ENCODE measurements around the gene DTNBP1. TPM values are rescaled to one million over a fixed set of nuclear protein-coding genes. Genes with fewer than 3 reads are reported as not detected.
"Not testable (repeated sequence)": the region's sequence is repeated elsewhere in the genome, so short reads cannot be mapped to it uniquely, and the experiment has no call there.

DTNBP1 gene
- total and polyA plus RNA-seq, 11 donors, result 7.0 to 38.4 (median 18.5) TPM

DNA sequence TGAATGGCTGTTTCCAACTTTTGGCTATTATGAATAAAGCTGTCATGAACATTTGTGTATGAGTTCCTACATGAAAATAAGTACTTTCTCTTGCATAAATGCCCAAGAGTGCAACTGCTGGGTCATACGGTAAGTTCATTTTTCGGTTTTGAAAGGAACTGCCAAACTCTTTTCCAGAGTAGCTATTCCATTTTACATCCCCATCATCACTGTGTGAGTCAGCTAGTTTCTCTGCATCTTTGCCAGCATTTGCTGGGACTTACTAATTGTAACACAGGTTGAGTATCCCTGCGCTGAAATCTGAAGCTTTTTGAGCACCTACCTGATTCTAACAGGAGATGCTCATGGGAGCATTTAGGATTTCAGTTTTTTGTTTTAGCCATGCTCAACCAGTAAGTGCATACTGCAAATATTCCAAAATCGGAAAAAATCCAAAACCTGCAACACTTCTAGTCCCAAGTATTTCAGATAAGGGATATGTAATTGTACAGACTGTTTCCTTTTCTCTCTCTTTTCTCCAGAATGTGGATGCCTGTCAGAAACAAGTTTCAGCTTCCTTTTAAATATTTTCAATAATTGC lies 118.4 kb downstream of the DTNBP1 start:
- TF ChIP-seq, protein P1, sequence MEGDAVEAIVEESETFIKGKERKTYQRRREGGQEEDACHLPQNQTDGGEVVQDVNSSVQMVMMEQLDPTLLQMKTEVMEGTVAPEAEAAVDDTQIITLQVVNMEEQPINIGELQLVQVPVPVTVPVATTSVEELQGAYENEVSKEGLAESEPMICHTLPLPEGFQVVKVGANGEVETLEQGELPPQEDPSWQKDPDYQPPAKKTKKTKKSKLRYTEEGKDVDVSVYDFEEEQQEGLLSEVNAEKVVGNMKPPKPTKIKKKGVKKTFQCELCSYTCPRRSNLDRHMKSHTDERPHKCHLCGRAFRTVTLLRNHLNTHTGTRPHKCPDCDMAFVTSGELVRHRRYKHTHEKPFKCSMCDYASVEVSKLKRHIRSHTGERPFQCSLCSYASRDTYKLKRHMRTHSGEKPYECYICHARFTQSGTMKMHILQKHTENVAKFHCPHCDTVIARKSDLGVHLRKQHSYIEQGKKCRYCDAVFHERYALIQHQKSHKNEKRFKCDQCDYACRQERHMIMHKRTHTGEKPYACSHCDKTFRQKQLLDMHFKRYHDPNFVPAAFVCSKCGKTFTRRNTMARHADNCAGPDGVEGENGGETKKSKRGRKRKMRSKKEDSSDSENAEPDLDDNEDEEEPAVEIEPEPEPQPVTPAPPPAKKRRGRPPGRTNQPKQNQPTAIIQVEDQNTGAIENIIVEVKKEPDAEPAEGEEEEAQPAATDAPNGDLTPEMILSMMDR (IDR thresholded peaks at IDR 0.05), result no peak
- no peak for TF ChIP-seq POLR2A (IDR thresholded peaks at IDR 0.05)
- WGBS, 4 donors, result 82 to 88% (median 85%) methylated on average over 4 of the region's 4 CpGs
- Histone ChIP-seq H3K36me3 (no peaks in the 10 kb centered on the region), H3K4me3 (no peak overlapping the region), H3K27me3 (no peaks in the 10 kb centered on the region), H3K27ac (peak overlapping the region in 1 of 12 donors; percentile 43), H3K9me3 (peaks cover 0 to 9% (median 0%) of the 10 kb centered on the region in 12 donors), H3K4me1 (peaks cover 0 to 21% (median 0%) of the 10 kb centered on the region in 12 donors)
- intact Hi-C loops (cut with DNase I), result loop anchor here in 1 of 10 donors (5.0 kb wide), 1 partner anchor 63 kb away; no protein-coding TSS in a partner anchor
- no peak for DNase-seq
- ATAC-seq, result no peak

DNA sequence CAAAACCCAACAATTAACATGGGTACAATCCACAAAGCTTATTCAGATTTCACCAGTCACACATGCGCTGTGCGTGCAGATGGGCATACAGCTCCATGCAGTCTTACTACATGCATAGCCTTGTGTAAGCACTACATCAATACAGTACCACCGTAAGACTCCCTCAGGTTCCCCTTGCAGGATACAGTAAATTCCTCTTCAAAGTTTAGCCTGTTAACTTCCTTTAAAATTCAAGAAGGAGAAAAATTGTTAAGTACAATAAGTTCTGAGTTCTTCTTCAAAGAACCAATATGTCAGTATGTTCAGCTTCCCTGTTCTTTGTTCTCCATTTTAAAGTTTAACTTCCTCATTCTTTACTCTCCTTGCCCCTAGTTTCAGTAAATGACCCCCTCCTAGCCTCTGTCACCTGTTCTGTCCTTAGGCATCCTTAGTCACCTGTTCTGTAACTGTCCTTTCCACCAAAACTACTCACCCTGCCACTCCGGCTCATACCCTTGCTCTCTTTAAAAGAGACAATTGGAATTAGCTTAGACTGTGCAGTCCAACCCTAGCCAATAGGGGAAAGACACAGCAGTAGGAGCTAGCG lies 119.4 kb downstream of the DTNBP1 start:
- peaks cover 0 to 21% (median 0%) of the 10 kb centered on the region in 12 donors for H3K4me1 ChIP-seq
- H3K4me3 ChIP-seq, H3K36me3 ChIP-seq, DNase-seq, H3K9me3 ChIP-seq, H3K27me3 ChIP-seq, ATAC-seq: not testable (repeated sequence)
- intact Hi-C loops (cut with DNase I), result loop anchor here in 1 of 10 donors (5.0 kb wide), 1 partner anchor 64 kb away; no protein-coding TSS in a partner anchor
- peak overlapping the region in 1 of 12 donors; percentile 43 for H3K27ac ChIP-seq
- WGBS, 4 donors, result 96 to 97% (median 97%) methylated on average over 5 of the region's 5 CpGs

DNA sequence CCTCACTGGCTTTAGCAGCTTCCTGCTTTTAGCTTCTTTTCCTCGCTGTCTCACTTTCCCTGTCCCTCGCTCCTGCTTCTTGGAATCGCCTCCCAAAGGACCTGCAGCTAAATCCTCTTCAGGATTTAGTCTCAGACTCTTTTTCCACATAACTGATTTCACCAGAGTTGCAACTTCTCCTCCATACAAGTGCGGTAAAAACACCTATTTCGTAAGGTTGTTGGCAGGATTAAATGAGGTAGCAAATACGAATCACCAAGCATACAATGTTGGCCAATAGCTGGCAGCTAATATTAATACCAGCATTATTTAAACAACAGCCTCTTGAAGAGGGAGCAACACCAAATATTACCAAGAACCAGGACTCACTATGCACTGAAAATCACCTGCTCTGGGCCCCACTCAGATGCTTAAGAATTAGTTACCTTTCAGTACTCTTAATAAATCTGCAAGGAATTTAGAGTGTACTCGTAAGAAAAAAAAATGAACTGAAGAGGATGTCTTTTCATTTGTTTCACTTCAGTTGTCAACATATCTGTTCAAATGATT lies 123.0 kb downstream of the DTNBP1 start:
- Histone ChIP-seq H3K4me3 (no peak overlapping the region), H3K4me1 (peaks cover 0 to 39% (median 11%) of the 10 kb centered on the region in 12 donors), H3K27ac (no peak overlapping the region), H3K9me3 (peaks cover 0 to 9% (median 0%) of the 10 kb centered on the region in 12 donors), H3K36me3 (no peaks in the 10 kb centered on the region), H3K27me3 (no peaks in the 10 kb centered on the region)
- ATAC-seq (no peak), DNase-seq (no peak)
- intact Hi-C loops (cut with DNase I), result loop anchor here in 1 of 10 donors (5.0 kb wide), 1 partner anchor 68 kb away; no protein-coding TSS in a partner anchor
- TF ChIP-seq, protein P1 (IDR thresholded peaks at IDR 0.05), result no peak
- TF ChIP-seq POLR2A (IDR thresholded peaks at IDR 0.05), result no peak
- 88 to 96% (median 90%) methylated on average over 7 of the region's 7 CpGs for WGBS, 4 donors

DNA sequence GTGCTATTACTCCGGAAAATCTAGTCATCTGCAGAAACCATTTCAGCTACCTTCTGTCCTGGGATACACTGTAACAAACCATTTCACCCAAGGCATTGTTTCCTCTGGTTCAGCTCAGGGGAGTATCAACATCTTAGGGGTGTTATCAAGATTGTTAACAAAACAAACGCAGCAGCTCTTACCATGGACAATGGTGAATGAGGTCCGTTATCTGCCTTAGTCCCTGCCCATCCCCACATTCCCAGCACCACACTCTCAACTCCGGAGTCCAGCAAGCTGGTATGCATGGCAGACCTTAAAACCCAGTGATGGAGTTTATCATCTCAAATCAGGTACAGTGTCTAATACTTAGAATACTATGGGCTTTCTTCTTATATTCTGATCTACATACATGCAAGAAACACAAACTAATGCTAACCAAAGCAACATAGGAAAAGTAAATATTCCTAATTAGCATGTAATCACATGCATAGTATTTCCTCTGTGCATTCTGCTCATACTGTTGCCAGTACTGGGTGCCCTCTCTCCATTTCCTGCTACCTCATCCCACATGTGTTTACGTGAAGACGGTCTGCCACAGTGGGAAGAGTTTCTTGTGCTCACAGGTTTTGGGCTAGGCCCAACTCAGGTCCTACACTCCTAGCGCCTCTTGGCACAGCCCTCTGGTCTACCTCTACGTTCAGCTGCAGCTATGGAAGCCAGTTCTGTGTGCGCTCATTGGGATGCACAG lies 123.9 kb downstream of the DTNBP1 start:
- peaks cover 0 to 40% (median 10%) of the 10 kb centered on the region in 12 donors for H3K4me1 ChIP-seq
- 85 to 93% (median 86%) methylated on average over 9 of the region's 9 CpGs for WGBS, 4 donors
- H3K27ac ChIP-seq, result no peak overlapping the region
- H3K36me3 ChIP-seq, result no peaks in the 10 kb centered on the region
- ATAC-seq, result no peak
- intact Hi-C loops (cut with DNase I), result no loop called here
- no peaks in the 10 kb centered on the region for H3K27me3 ChIP-seq
- H3K4me3 ChIP-seq, result no peak overlapping the region
- H3K9me3 ChIP-seq, result peaks cover 0 to 4% (median 0%) of the 10 kb centered on the region in 12 donors
- TF ChIP-seq, protein P1 (IDR thresholded peaks at IDR 0.05), result no peak
- DNase-seq, result no peak
